Activated gamma-delta T cell treated with anti-CD3 and anti-CD28 coated beads, Interleukin-2, amount 50 U/mL, for 16 hours (primary cell): Measurements from ENCODE around the gene ZNRF3.
A peak's percentile ranks its signal among the peaks of the same experiment; 100 is the strongest.
"Not testable (repeated sequence)": the region's sequence is repeated elsewhere in the genome, so short reads cannot be mapped to it uniquely, and the experiment has no call there.

Experiments
- DNase-seq: peaks from one replicate; pipeline ENCODE4 v3.0.0-alpha.2; 2020; ENCODE audit warnings: low read depth

The ZNRF3 gene

GRCh38 chr22:28882878-28883656 is at the start of gene ZNRF3:
TSS of gene ZNRF3 (plus strand) at chr22:28883572. CDS start at chr22:28883767, 195 bp downstream.
- DNase-seq, result peak; percentile 83

- no peak for DNase-seq
Measured at GRCh38 chr22:28835630-28836189, 47.7 kb upstream of the ZNRF3 start.

- no peak for DNase-seq
Measured at GRCh38 chr22:28837640-28838039, 45.7 kb upstream of the ZNRF3 start.

- DNase-seq, result no peak
Measured at GRCh38 chr22:28838971-28839370, 44.4 kb upstream of the ZNRF3 start.

GRCh38 chr22:28841111-28841510 is 42.3 kb upstream of the ZNRF3 start:
- DNase-seq, result no peak

GRCh38 chr22:28843633-28844032 is 39.7 kb upstream of the ZNRF3 start:
- no peak for DNase-seq

- DNase-seq, result not testable (repeated sequence)
Measured at GRCh38 chr22:28844277-28844676, 39.1 kb upstream of the ZNRF3 start.

- DNase-seq, result no peak
Measured at GRCh38 chr22:28846994-28847393, 36.4 kb upstream of the ZNRF3 start.

- DNase-seq, result peak; percentile 31
Measured at GRCh38 chr22:28855355-28856094, 27.8 kb upstream of the ZNRF3 start.

- DNase-seq, result no peak
Measured at GRCh38 chr22:28856095-28856455, 27.3 kb upstream of the ZNRF3 start.

- no peak for DNase-seq
Measured at GRCh38 chr22:28857288-28857687, 26.1 kb upstream of the ZNRF3 start.

- no peak for DNase-seq
Measured at GRCh38 chr22:28864878-28865596, 18.3 kb upstream of the ZNRF3 start.

GRCh38 chr22:28867191-28867590 is 16.2 kb upstream of the ZNRF3 start:
- DNase-seq, result no peak

GRCh38 chr22:28868389-28868788 is 15.0 kb upstream of the ZNRF3 start:
- DNase-seq, result not testable (repeated sequence)

GRCh38 chr22:28869736-28870135 is 13.6 kb upstream of the ZNRF3 start:
- DNase-seq, result no peak

GRCh38 chr22:28873183-28873963 is 10.0 kb upstream of the ZNRF3 start:
- no peak for DNase-seq

- no peak for DNase-seq
Measured at GRCh38 chr22:28874061-28874460, 9.3 kb upstream of the ZNRF3 start.

- DNase-seq, result no peak
Measured at GRCh38 chr22:28874811-28875320, 8.5 kb upstream of the ZNRF3 start.

- DNase-seq, result no peak
Measured at GRCh38 chr22:28882545-28882877, 861 bp upstream of the ZNRF3 start.

- DNase-seq, result no peak
Measured at GRCh38 chr22:28883657-28883916, 215 bp downstream of the ZNRF3 start.

GRCh38 chr22:28883917-28884746 is 760 bp downstream of the ZNRF3 start:
- DNase-seq, result no peak
